PFSK-1 (cell line): ENCODE data around the gene CHRNA3.
A peak's percentile ranks its signal among the peaks of the same experiment; 100 is the strongest.

ENCODE experiments used
- FOXP2 ChIP-seq: optimal IDR thresholded peaks from 2 replicates; pipeline ENCODE3; 2011; ENCODE audit warnings: borderline replicate concordance, control low read depth, inconsistent platforms; ENCODE audit not compliant: insufficient read depth; ENCODE audit errors: extremely low read length, extremely low read depth
- POLR2AphosphoS5 ChIP-seq: IDR thresholded peaks from 2 replicates; pipeline ENCODE4 v1.6.1; 2012; ENCODE audit warnings: low read depth, mild to moderate bottlenecking, control low read depth, low read length, moderate library complexity
- SIN3A ChIP-seq: IDR thresholded peaks from 2 replicates; pipeline ENCODE4 v1.6.1; 2012; ENCODE audit warnings: mild to moderate bottlenecking, low read length, moderate library complexity, borderline replicate concordance; ENCODE audit not compliant: insufficient read depth
- TAF1 ChIP-seq: IDR thresholded peaks from 2 replicates; pipeline ENCODE4 v1.6.1; 2012; ENCODE audit warnings: low read length, control low read depth, borderline replicate concordance; ENCODE audit not compliant: insufficient read depth
- TF ChIP-seq, protein P1 (sequence below), 2 experiments: IDR thresholded peaks; 2 replicates each; pipeline versions ENCODE4 v1.6.1 to v1.8.0; 2011 to 2012; ENCODE audit warnings: low read depth in 2 of 2, low read length in 2 of 2, control low read depth in 1 of 2, inconsistent platforms in 1 of 2, mild to moderate bottlenecking in 1 of 2, moderate library complexity in 1 of 2; ENCODE audit not compliant: insufficient read depth in 1 of 2

CHRNA3 gene

DNA sequence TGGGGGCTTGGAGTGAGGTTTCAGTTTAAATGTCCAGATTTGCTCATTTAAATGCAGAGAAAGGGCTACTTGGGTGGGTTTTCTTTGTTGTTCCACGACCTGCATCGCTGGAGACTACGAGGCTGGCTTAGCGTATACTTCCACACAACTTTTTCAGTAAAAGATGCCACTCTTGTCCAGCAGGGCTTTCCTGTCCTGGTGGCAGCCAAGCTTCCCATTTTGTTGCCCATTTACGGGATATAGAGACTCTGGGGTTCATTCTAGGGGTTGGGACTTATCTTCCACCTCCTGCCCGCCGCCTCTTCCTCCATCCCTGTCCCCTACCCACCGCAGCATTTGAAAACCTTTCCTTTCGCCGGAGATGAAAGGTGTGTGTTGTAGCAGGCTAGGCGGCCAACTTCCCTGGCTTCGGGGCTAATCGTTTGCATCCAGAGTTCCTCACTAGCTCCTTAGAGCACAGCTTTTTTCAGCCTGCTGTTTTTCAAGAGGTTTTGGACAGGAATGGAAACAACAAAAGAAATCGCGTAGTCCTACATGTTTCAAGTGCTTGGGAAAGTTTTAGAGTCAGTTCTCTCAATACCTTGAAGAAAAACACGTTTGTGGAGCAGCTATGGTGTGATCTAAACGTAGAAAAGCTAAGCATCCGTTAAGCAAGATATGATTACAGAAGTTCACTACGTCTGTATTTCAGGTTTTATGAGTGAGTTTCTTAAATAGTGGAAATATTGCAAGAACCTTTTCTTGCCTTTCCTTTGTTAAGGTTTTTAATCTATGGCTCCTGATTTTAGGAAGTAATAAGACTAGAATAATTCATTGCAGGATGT is 54.6 kb downstream of the CHRNA3 start:
- TF ChIP-seq TAF1 (no peak), FOXP2 (no peak), POLR2AphosphoS5 (no peak), SIN3A (no peak)
- TF ChIP-seq, protein P1, sequence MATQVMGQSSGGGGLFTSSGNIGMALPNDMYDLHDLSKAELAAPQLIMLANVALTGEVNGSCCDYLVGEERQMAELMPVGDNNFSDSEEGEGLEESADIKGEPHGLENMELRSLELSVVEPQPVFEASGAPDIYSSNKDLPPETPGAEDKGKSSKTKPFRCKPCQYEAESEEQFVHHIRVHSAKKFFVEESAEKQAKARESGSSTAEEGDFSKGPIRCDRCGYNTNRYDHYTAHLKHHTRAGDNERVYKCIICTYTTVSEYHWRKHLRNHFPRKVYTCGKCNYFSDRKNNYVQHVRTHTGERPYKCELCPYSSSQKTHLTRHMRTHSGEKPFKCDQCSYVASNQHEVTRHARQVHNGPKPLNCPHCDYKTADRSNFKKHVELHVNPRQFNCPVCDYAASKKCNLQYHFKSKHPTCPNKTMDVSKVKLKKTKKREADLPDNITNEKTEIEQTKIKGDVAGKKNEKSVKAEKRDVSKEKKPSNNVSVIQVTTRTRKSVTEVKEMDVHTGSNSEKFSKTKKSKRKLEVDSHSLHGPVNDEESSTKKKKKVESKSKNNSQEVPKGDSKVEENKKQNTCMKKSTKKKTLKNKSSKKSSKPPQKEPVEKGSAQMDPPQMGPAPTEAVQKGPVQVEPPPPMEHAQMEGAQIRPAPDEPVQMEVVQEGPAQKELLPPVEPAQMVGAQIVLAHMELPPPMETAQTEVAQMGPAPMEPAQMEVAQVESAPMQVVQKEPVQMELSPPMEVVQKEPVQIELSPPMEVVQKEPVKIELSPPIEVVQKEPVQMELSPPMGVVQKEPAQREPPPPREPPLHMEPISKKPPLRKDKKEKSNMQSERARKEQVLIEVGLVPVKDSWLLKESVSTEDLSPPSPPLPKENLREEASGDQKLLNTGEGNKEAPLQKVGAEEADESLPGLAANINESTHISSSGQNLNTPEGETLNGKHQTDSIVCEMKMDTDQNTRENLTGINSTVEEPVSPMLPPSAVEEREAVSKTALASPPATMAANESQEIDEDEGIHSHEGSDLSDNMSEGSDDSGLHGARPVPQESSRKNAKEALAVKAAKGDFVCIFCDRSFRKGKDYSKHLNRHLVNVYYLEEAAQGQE (IDR thresholded peaks at IDR 0.05; ENCODE audit: insufficient read depth in 1 of 2, low read depth in 2 of 2, low read length in 2 of 2): no peak

DNA sequence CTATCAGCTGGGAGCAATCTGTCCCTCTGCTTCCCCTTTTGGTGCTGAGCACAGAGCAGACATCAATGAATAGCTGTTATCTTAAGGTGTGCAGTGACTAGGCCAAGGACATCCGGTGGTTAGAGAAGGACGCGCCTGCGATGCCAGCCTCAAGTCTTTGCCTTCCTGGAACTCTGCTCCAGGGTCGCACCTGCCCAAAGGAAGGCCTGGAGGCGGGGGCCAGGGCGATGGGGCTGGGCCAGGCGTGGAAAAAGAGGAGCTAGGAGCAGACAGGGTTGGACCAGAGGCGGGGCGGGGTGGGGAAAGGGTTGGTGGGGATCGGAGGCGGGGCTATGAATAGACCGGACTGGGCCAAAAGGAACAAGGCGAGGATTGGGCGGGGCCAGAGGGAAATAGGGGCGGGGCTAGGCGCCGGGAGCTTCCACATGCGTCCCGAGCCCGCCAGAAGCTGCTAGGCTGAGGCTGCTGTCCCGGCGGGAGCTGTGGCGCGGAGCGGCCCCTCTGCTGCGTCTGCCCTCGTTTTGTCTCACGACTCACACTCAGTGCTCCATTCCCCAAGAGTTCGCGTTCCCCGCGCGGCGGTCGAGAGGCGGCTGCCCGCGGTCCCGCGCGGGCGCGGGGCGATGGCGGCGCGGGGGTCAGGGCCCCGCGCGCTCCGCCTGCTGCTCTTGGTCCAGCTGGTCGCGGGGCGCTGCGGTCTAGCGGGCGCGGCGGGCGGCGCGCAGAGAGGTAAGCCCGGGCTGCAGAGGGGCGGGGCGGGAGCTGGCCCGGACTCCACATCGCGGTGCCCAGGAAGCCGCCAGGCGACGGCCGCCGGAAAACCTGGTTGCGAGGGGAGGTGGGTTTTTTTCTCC is 55.5 kb downstream of the CHRNA3 start, which contains the start of gene CHRNA5:
Gene CHRNA5 (plus strand): TSS at position 424 of the 854 bp plus-strand sequence. CDS start 200 bp downstream, at position 624.
- TF ChIP-seq FOXP2 (no peak), SIN3A (no peak), POLR2AphosphoS5 (peak; percentile 69; the same call in 1 of the 2 replicates), TAF1 (peak; percentile 85; the same call in 1 of the 2 replicates)
- TF ChIP-seq, protein P1 (IDR thresholded peaks at IDR 0.05; ENCODE audit: insufficient read depth in 1 of 2, low read depth in 2 of 2, low read length in 2 of 2): no peak

DNA sequence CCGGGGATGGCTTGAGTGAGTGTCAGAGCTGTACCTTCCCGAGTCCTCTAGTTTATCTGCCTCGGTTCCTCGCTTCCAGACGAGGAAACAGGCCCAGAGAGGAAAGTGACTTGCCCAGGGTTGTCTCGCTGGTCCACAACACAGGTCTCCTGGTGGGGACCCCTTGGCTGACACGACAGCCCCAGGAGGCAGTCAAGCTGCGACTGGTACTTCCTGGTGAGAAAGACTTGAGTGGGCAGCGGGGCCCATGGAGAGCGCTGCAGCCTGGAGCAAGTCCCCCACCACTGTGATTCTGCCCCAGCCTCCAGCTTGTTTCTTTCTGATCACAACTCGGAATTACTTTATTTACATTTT is 56.1 kb downstream of the CHRNA3 start:
- TF ChIP-seq SIN3A (no peak), TAF1 (no peak), FOXP2 (no peak), POLR2AphosphoS5 (no peak)
- TF ChIP-seq, protein P1 (IDR thresholded peaks at IDR 0.05; ENCODE audit: insufficient read depth in 1 of 2, low read depth in 2 of 2, low read length in 2 of 2): no peak

DNA sequence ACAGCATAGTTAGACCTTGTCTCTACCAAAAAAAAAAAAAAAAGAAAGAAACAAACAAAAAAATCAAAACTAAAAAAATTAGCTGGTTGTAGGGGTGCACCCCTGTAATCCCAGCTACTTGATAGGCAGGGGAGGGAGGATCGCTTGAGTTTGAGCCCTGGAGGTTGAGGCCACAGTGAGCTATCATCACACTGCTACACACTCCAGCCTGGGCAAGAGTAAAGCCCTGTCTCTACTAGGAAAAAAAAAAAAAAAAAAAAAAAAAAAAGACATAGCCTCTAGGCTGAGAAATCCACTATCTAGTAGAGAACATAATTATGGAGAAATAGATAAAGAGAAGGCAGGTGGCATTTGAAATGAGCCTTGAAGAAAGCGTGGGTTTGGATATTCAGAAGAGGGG is 57.7 kb downstream of the CHRNA3 start:
- TF ChIP-seq TAF1 (no peak), FOXP2 (no peak), SIN3A (no peak), POLR2AphosphoS5 (no peak)
- TF ChIP-seq, protein P1 (IDR thresholded peaks at IDR 0.05; ENCODE audit: insufficient read depth in 1 of 2, low read depth in 2 of 2, low read length in 2 of 2): no peak
